22Rv1 (cell line): ENCODE measurements around the gene OR2A2.

Source experiments
- H3K27ac ChIP-seq: fragments of 450-650 bp; 2 replicates; pipeline ENCODE4 v1.5.1; 2017
- ZFX ChIP-seq: fragments of 450-650 bp; IDR thresholded peaks from 2 replicates; pipeline ENCODE4 v1.6.1; 2017; ENCODE audit warnings: antibody characterized with exemption, borderline replicate concordance
- TF ChIP-seq, protein P1 (sequence below): fragments of 450-650 bp; IDR thresholded peaks from 2 replicates; pipeline ENCODE4 v1.5.1; 2017; ENCODE audit warnings: mild to moderate bottlenecking

Gene OR2A2

DNA sequence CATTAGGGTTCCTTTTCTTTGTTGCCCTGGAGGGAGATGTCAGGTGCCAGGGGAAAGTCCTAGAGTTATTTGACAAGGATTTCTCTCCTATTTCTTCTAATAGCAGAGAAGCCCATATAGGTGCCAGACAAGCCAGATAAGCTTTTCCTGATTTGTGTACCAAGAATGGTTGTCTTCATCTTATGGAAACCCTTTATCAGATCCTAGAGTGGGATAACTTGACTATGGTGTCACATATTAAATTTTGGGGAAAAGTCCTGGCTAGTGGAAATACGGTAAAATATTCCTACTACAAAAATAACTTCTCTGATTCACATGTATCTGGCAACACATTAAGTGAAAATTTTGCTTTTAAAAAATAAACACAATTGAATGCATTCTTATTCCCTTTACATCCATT is 22.2 kb upstream of the OR2A2 start:
- no peak overlapping the region for H3K27ac ChIP-seq
- no peak for TF ChIP-seq ZFX
- TF ChIP-seq, protein P1, sequence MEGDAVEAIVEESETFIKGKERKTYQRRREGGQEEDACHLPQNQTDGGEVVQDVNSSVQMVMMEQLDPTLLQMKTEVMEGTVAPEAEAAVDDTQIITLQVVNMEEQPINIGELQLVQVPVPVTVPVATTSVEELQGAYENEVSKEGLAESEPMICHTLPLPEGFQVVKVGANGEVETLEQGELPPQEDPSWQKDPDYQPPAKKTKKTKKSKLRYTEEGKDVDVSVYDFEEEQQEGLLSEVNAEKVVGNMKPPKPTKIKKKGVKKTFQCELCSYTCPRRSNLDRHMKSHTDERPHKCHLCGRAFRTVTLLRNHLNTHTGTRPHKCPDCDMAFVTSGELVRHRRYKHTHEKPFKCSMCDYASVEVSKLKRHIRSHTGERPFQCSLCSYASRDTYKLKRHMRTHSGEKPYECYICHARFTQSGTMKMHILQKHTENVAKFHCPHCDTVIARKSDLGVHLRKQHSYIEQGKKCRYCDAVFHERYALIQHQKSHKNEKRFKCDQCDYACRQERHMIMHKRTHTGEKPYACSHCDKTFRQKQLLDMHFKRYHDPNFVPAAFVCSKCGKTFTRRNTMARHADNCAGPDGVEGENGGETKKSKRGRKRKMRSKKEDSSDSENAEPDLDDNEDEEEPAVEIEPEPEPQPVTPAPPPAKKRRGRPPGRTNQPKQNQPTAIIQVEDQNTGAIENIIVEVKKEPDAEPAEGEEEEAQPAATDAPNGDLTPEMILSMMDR: no peak

DNA sequence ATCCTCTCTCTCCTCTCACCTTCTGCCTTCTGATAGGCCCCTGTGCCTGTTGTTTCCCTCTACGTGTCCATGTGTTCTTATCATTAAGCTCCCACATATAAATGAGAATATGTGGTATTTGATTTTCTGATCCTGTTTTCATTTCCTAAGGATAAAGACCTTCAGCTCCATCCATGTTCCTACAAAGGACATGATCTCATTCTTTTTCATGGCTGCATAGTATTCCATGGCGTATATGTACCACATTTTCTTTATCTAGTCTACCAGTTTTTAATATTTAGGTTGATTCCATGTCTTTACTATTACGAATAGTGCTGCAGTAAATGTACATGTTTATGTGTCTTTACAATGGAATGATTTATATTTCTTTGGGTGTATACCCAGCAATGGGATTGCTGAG is 18.7 kb upstream of the OR2A2 start:
- TF ChIP-seq ZFX: no peak
- TF ChIP-seq, protein P1: no peak
- no peak overlapping the region for H3K27ac ChIP-seq

DNA sequence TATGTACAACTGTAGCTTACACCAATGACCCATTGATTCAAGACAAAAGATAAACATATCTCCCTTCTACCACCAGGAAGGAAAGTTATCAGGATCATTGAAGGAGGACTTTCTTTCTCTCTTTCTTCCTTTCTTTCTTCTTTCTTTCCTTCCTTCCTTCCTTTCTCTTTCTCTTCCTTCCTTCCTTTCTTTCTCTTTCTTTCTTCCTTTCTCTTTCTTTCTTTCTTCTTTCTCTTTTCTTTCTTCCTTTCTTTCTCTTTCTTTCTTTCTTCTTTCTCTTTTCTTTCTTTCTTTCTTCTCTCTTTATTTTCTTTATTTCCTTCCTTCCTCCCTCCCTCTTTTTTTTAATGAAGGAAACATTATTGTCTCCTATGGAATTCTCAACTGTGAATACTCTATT is 10.6 kb upstream of the OR2A2 start:
- TF ChIP-seq, protein P1: no peak
- no peak for TF ChIP-seq ZFX
- H3K27ac ChIP-seq: no peak overlapping the region

DNA sequence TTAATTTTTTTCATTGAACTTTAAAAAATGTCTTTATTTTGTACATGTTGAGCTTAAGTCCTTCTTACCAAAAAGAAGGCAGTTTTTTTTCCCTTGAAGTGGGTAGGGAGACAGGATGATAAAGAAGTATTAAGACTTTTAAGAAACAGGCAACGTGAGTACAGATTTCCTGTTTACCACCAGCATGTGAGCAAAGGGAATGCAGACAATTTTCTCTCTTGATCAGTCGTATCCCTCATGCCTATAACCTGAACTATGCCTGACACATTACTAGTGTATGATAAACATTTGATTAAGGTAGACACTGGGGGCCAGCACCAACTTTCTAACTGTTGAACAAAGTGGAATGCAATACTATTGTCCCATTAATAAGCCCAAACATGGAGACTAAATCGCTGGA is 8.8 kb upstream of the OR2A2 start:
- TF ChIP-seq ZFX: no peak
- TF ChIP-seq, protein P1: no peak

DNA sequence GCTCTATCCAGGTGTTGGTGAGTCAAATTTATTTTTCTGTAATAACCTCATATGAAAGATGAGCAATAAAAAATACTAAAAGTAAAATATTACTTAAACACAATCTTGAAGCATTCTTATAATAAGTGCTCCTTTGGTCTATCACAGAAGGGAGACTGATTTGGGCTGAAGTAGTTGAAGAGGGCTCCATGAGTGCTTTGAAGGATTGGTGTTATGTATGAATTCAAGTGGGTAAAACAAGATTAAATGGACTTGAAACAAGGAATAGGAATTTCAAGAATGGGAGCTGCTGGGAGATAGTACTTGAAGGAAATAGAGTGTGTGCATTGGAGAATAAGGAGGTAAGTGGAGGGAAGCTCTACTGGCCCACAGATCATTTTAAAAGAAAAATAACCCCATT is 7.3 kb upstream of the OR2A2 start:
- no peak for TF ChIP-seq ZFX
- TF ChIP-seq, protein P1: no peak
- no peak overlapping the region for H3K27ac ChIP-seq

More for the DNA sequence above, 8.8 kb upstream of the OR2A2 start:
- H3K27ac ChIP-seq: no peak overlapping the region

DNA sequence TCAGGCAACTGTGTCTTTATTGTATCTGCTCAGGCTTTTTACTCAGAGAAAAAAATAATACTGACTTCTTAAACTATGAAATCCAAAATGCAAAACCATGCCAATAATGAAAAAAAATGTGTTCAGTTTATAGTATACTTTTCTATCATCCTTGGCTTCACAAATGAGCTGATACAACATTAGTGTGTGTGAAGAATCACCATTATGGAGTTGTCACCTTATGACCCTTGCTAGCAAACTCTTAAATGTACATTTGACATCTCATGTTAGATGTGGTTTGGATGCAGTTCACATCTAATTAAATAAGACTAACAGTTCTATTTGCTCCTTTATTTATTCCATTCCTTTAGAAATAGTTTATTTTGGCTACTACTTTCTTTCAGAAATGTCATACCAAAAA is 4.2 kb upstream of the OR2A2 start:
- TF ChIP-seq, protein P1: no peak
- TF ChIP-seq ZFX: no peak
- no peak overlapping the region for H3K27ac ChIP-seq

DNA sequence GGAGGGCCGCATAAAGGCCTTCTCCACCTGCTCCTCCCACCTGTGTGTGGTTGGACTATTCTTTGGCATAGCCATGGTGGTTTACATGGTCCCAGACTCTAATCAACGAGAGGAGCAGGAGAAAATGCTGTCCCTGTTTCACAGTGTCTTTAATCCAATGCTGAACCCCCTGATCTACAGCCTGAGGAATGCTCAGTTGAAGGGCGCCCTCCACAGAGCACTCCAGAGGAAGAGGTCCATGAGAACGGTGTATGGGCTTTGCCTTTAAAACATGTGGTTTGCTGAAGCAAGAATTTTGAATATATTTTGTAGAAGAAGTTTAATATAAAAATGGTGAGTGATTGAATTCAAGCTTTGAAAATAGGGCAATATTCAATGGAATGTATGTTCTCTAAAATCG is 889 bp downstream of the OR2A2 start:
- H3K27ac ChIP-seq: no peak overlapping the region
- TF ChIP-seq ZFX: no peak
- TF ChIP-seq, protein P1: no peak
